Stimulated activated memory B cell treated with anti-CD40 and anti-IgM and Interleukin-4, amounts not matched to agents 10 μg/mL and 1 μg/mL and 100 μg/mL, for 72 hours (primary cell): ENCODE measurements around the gene NKIRAS1.
"Not testable (repeated sequence)": the region's sequence is repeated elsewhere in the genome, so short reads cannot be mapped to it uniquely, and the experiment has no call there.

Experiments used
- ATAC-seq: fragments of 150-1000 bp; cut with Tn5 transposase; 2 replicates; pipeline ENCODE4 v1.10.0; 2021
- H3K27ac Mint-ChIP-seq: one replicate; pipeline ENCODE4 v1.8.0; 2022; ENCODE audit warnings: mild to moderate bottlenecking, mixed read lengths
- H3K27me3 Mint-ChIP-seq: one replicate; pipeline ENCODE4 v1.8.0; 2022; ENCODE audit warnings: mixed read lengths
- H3K36me3 Mint-ChIP-seq: one replicate; pipeline ENCODE4 v1.8.0; 2022; ENCODE audit warnings: mixed read lengths
- H3K4me1 Mint-ChIP-seq: one replicate; pipeline ENCODE4 v1.8.0; 2022; ENCODE audit warnings: mixed read lengths
- H3K4me3 Mint-ChIP-seq: one replicate; pipeline ENCODE4 v1.8.0; 2022; ENCODE audit warnings: mild to moderate bottlenecking, moderate library complexity, mixed read lengths
- H3K9me3 Mint-ChIP-seq: one replicate; pipeline ENCODE4 v1.8.0; 2022; ENCODE audit warnings: mixed read lengths

NKIRAS1 gene

GRCh38 chr3:23923786-23924185, 7.0 kb upstream of the NKIRAS1 start:
- no peak overlapping the region for H3K27ac Mint-ChIP-seq
- H3K4me3 Mint-ChIP-seq, result no peak overlapping the region
- ATAC-seq, result no peak
- no peaks in the 10 kb centered on the region for H3K9me3 Mint-ChIP-seq
- peaks cover 18% of the 10 kb centered on the region for H3K4me1 Mint-ChIP-seq
- no peaks in the 10 kb centered on the region for H3K27me3 Mint-ChIP-seq
- H3K36me3 Mint-ChIP-seq, result peaks cover 33% of the 10 kb centered on the region

DNA sequence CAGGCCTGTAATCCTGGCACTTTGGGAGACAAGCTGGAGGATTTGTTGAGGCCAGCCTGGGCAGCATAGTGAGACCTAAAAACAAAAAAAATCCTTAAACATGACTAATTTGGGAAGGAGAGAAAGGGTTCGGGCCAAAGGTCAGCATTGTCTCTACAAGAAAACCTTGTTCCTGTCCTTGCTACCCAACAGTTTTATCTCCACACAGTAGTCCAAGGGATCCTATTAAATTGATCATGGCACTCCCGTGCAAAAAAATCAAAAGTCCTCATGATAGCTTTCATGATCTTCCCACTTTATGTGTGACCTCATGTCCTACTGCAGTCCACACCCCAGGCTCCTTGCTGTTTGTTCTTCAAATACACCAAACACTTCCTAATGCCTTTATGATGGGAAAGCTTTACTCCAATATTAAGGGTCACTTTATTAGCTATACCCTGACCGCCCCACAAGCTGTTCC, 4.3 kb upstream of the NKIRAS1 start:
- H3K27me3 Mint-ChIP-seq, result no peaks in the 10 kb centered on the region
- ATAC-seq, result no peak
- H3K4me3 Mint-ChIP-seq, result no peak overlapping the region
- H3K36me3 Mint-ChIP-seq, result peaks cover 47% of the 10 kb centered on the region
- no peaks in the 10 kb centered on the region for H3K9me3 Mint-ChIP-seq
- H3K27ac Mint-ChIP-seq, result peak overlapping the region; percentile 59
- H3K4me1 Mint-ChIP-seq, result peaks cover 39% of the 10 kb centered on the region

DNA sequence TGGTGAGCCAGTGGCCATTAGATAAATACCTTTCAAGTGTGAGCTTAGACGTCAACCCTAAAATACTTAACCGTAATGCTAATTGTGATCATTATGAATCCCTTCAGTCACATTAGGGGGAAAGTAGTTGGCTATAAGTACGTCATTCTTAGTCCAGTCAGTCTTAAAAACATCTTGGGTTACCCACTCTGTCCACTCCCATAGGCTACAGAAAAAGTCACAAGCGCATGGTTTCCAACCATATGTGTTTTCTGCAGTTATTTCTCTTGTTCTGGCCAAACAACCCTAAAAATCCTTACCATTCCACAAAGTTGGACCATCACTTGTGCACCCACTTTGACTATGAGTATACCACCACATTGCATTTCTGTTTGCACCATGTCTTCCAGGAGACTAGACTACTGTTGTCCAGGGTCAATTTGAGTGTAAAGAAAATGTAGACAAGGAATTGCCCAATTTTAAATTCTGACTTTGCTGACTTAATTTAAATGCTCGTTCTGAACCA, 3.4 kb upstream of the NKIRAS1 start:
- H3K27ac Mint-ChIP-seq, result no peak overlapping the region
- H3K4me1 Mint-ChIP-seq, result peaks cover 47% of the 10 kb centered on the region
- no peaks in the 10 kb centered on the region for H3K9me3 Mint-ChIP-seq
- peaks cover 46% of the 10 kb centered on the region for H3K36me3 Mint-ChIP-seq
- H3K27me3 Mint-ChIP-seq, result no peaks in the 10 kb centered on the region
- no peak overlapping the region for H3K4me3 Mint-ChIP-seq
- no peak for ATAC-seq

- H3K4me3 Mint-ChIP-seq, result peak overlapping the region; percentile 18
- H3K36me3 Mint-ChIP-seq, result peaks cover 46% of the 10 kb centered on the region
- peaks cover 47% of the 10 kb centered on the region for H3K4me1 Mint-ChIP-seq
- no peaks in the 10 kb centered on the region for H3K9me3 Mint-ChIP-seq
- ATAC-seq, result no peak
- H3K27me3 Mint-ChIP-seq, result no peaks in the 10 kb centered on the region
- H3K27ac Mint-ChIP-seq, result peak overlapping the region; percentile 99
Measured at GRCh38 chr3:23919628-23920027, 2.8 kb upstream of the NKIRAS1 start.

DNA sequence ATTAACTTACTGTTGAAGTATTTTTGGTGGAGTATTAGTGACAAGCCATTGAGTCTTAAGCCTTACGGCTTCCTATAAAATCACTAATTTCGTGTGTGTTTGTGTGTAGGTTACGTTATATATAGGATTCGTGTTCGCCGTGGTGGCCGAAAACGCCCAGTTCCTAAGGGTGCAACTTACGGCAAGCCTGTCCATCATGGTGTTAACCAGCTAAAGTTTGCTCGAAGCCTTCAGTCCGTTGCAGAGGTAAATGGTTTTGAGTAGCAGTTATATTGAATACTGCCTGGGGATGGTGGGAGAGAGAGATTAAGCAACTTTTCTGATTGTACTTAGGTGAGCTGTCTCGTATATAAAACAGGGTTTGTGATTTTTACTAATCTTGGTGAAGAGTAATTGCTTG, 1.5 kb upstream of the NKIRAS1 start:
- not testable (repeated sequence) for ATAC-seq, H3K9me3 Mint-ChIP-seq, H3K27me3 Mint-ChIP-seq
- Mint-ChIP-seq H3K4me3 (peak overlapping the region; percentile 98), H3K4me1 (peaks cover 47% of the 10 kb centered on the region), H3K36me3 (peaks cover 46% of the 10 kb centered on the region), H3K27ac (peak overlapping the region; percentile 99)

DNA sequence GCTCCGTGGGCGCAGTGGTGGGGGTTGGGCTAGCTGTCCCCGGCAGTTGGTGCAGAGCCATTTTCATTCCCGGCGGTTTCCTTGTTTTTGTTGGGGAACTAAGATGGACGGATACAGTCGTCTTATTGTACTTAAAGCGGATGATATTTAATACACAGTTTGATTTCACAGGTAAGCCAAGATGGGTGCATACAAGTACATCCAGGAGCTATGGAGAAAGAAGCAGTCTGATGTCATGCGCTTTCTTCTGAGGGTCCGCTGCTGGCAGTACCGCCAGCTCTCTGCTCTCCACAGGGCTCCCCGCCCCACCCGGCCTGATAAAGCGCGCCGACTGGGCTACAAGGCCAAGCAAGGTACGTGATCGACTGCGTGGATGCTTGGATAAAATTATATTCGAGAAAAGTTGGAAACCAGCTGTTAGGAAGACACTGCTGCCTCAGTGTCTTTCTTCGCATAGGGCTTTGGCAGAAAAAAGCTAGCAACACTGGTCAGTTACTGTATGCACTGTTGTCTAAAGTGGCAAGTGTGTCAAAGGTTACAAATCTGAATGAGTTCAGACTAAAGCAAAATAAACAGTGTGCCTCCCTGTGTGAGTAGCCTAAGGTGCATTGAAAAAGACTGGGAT, 1.0 kb upstream of the NKIRAS1 start:
- Mint-ChIP-seq H3K27ac (peak overlapping the region; percentile 99), H3K36me3 (peaks cover 46% of the 10 kb centered on the region), H3K4me1 (peaks cover 47% of the 10 kb centered on the region), H3K4me3 (peak overlapping the region; percentile 98)
- H3K9me3 Mint-ChIP-seq, ATAC-seq, H3K27me3 Mint-ChIP-seq: not testable (repeated sequence)

- Mint-ChIP-seq H3K9me3 (no peaks in the 10 kb centered on the region), H3K4me1 (peaks cover 47% of the 10 kb centered on the region), H3K4me3 (peak overlapping the region; percentile 98), H3K27me3 (no peaks in the 10 kb centered on the region), H3K36me3 (peaks cover 43% of the 10 kb centered on the region), H3K27ac (peak overlapping the region; percentile 99)
- ATAC-seq, result peak; percentile 70
Measured at GRCh38 chr3:23916152-23916885, 471 bp downstream of the NKIRAS1 start.

- peaks cover 47% of the 10 kb centered on the region for H3K4me1 Mint-ChIP-seq
- no peaks in the 10 kb centered on the region for H3K27me3 Mint-ChIP-seq
- H3K9me3 Mint-ChIP-seq, result no peaks in the 10 kb centered on the region
- ATAC-seq, result no peak
- peak overlapping the region; percentile 98 for H3K4me3 Mint-ChIP-seq
- H3K27ac Mint-ChIP-seq, result no peak overlapping the region
- H3K36me3 Mint-ChIP-seq, result peaks cover 41% of the 10 kb centered on the region
Measured at GRCh38 chr3:23915537-23916108, 1.2 kb downstream of the NKIRAS1 start.

DNA sequence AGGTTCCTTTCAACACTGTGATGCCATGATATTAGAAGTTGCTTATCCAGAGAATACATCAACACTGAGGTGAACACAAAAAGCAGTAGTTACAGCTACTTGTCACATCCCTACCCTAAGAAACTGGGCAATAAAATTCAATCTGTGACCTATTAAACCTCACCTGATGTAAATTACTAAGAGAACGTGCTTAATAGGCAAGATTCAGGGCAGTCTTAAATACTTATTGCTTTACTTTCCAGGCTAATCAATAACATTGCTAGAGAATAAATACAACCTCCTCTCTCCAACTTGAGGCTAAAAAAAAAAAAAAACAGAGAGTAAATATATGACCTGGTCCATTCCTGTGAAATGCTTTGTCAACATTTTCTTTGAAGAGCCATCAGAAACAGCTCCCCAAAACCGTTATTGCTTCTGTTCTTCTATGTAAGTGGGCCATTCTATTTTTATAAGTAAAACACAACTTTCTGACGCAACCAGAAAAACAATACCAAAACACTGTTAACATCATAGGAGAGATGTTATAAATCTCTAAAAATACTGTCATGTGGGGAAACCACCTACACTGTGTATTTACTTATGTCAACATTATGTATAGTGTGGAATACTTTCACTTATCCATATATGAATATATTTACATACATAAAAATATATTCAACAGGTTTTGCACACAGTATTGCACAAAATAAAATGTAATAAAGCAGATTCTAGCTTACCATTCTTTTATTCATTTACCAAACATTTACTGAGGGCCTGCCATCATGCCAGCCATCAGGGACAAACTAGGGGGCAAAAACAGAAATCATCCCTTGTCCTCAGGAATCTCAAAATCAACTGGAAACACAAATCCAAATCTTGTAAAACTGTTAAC, 2.7 kb downstream of the NKIRAS1 start:
- no peak overlapping the region for H3K4me3 Mint-ChIP-seq
- no peak for ATAC-seq
- H3K27ac Mint-ChIP-seq, result no peak overlapping the region
- H3K9me3 Mint-ChIP-seq, result no peaks in the 10 kb centered on the region
- peaks cover 31% of the 10 kb centered on the region for H3K36me3 Mint-ChIP-seq
- H3K4me1 Mint-ChIP-seq, result peaks cover 32% of the 10 kb centered on the region
- H3K27me3 Mint-ChIP-seq, result no peaks in the 10 kb centered on the region

DNA sequence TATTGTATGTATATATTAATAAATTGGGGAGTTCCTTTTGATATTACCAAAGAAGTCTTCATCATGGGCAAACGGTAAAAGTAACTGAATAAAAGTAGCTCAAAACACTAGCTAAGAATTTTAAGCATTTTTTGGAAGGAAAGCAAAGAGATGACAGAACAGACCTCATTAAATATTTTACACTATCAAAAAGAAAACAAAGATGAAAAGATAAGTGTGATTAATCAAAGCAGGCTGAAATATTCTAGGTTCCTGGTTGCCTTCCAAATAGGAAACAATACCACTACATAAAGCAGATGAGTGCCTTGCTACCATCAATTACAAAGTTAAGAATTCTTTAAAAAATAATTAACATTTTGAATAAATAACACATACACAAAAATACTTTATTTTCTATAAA, 3.6 kb downstream of the NKIRAS1 start:
- Mint-ChIP-seq H3K9me3 (no peaks in the 10 kb centered on the region), H3K4me1 (peaks cover 23% of the 10 kb centered on the region)
- no peak for ATAC-seq

GRCh38 chr3:23912335-23912734, 4.5 kb downstream of the NKIRAS1 start:
- peaks cover 13% of the 10 kb centered on the region for H3K36me3 Mint-ChIP-seq
- H3K4me1 Mint-ChIP-seq, result peaks cover 14% of the 10 kb centered on the region
- ATAC-seq, H3K27ac Mint-ChIP-seq, H3K4me3 Mint-ChIP-seq, H3K27me3 Mint-ChIP-seq, H3K9me3 Mint-ChIP-seq: not testable (repeated sequence)

More for the DNA sequence above, 3.6 kb downstream of the NKIRAS1 start:
- Mint-ChIP-seq H3K4me3 (no peak overlapping the region), H3K27ac (no peak overlapping the region), H3K36me3 (peaks cover 22% of the 10 kb centered on the region), H3K27me3 (no peaks in the 10 kb centered on the region)

DNA sequence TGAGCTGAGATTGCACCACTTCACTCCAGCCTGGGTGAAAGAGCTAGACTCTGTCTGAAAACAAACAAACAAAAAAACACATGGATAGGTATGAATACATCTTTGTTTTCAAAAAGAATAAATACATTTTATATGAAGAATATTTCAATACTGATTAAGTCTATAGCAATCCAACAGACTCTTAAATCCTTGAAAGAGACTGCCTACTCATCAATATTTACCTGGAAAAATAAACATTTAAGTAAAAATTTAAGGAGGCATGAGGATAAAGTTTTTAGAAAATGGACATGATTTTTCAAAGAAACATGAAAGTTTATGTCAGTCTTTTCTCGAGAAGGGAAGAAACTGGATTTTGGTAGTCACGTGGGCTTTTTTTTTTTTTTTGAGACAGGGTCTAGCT, 5.4 kb downstream of the NKIRAS1 start:
- Mint-ChIP-seq H3K4me1 (peaks cover 11% of the 10 kb centered on the region), H3K27ac (no peak overlapping the region), H3K36me3 (peaks cover 9% of the 10 kb centered on the region), H3K9me3 (no peaks in the 10 kb centered on the region), H3K27me3 (no peaks in the 10 kb centered on the region), H3K4me3 (no peak overlapping the region)
- ATAC-seq, result no peak

GRCh38 chr3:23909341-23909740, 7.4 kb downstream of the NKIRAS1 start:
- H3K4me3 Mint-ChIP-seq, result no peak overlapping the region
- H3K36me3 Mint-ChIP-seq, result peaks cover 24% of the 10 kb centered on the region
- H3K27ac Mint-ChIP-seq, result no peak overlapping the region
- no peaks in the 10 kb centered on the region for H3K9me3 Mint-ChIP-seq
- no peaks in the 10 kb centered on the region for H3K27me3 Mint-ChIP-seq
- no peak for ATAC-seq
- H3K4me1 Mint-ChIP-seq, result no peaks in the 10 kb centered on the region

- Mint-ChIP-seq H3K4me1 (no peaks in the 10 kb centered on the region), H3K27ac (no peak overlapping the region), H3K27me3 (no peaks in the 10 kb centered on the region), H3K4me3 (no peak overlapping the region), H3K9me3 (peaks cover 5% of the 10 kb centered on the region), H3K36me3 (peaks cover 48% of the 10 kb centered on the region)
- ATAC-seq, result no peak
Measured at GRCh38 chr3:23904545-23904944, 12.2 kb downstream of the NKIRAS1 start.

- no peaks in the 10 kb centered on the region for H3K4me1 Mint-ChIP-seq
- H3K4me3 Mint-ChIP-seq, result no peak overlapping the region
- H3K27ac Mint-ChIP-seq, result no peak overlapping the region
- peaks cover 70% of the 10 kb centered on the region for H3K36me3 Mint-ChIP-seq
- no peak for ATAC-seq
- peaks cover 5% of the 10 kb centered on the region for H3K9me3 Mint-ChIP-seq
- no peaks in the 10 kb centered on the region for H3K27me3 Mint-ChIP-seq
Measured at GRCh38 chr3:23900744-23901143, 16.0 kb downstream of the NKIRAS1 start.
